ENCODE data around the gene KIF4A.

KIF4A gene

GRCh38 chrX:70253377-70254062, 36.4 kb upstream of the KIF4A start:
- Histone ChIP-seq H3K9me3 (replicated peaks in 1 of 11) (peaks cover 0 to 22% (median 0%) of the 10 kb centered on the region in 11 experiments; a peak in 1 of 22 replicates), H3K4me3 (no peak overlapping the region), H3K9ac (no peak overlapping the region), H3K4me2 (no peak overlapping the region), H4K20me1 (no peaks in the 10 kb centered on the region), H3K27ac (no peak overlapping the region), H3K4me1 (no peaks in the 10 kb centered on the region), H3K36me3 (no peaks in the 10 kb centered on the region), H3K27me3 (peaks cover 45 to 97% (median 89%) of the 10 kb centered on the region in 11 experiments)
- TF ChIP-seq Cebpa-rat (IDR thresholded peaks at IDR 0.05): no peak

- no peak for TF ChIP-seq Cebpa-rat (IDR thresholded peaks at IDR 0.05)
- Histone ChIP-seq H3K4me1 (no peaks in the 10 kb centered on the region), H3K4me3 (no peak overlapping the region), H3K27ac (no peak overlapping the region), H4K20me1 (no peaks in the 10 kb centered on the region), H3K4me2 (no peak overlapping the region), H3K9me3 (replicated peaks in 1 of 11) (peaks cover 0 to 22% (median 0%) of the 10 kb centered on the region in 11 experiments; a peak in 1 of 22 replicates), H3K36me3 (no peaks in the 10 kb centered on the region), H3K27me3 (peaks cover 41 to 95% (median 84%) of the 10 kb centered on the region in 11 experiments), H3K9ac (no peak overlapping the region)
Measured at GRCh38 chrX:70254063-70254400, 35.9 kb upstream of the KIF4A start.

- Histone ChIP-seq H3K27ac (no peak overlapping the region), H3K4me1 (no peaks in the 10 kb centered on the region), H3K27me3 (peaks cover 39 to 95% (median 84%) of the 10 kb centered on the region in 11 experiments), H3K4me3 (no peak overlapping the region), H4K20me1 (peaks cover 0 to 7% (median 0%) of the 10 kb centered on the region in 11 experiments; a peak in 3 of 22 replicates), H3K9ac (no peak overlapping the region), H3K9me3 (replicated peaks in 1 of 11) (peaks cover 0 to 22% (median 0%) of the 10 kb centered on the region in 11 experiments; a peak in 1 of 22 replicates), H3K4me2 (no peak overlapping the region), H3K36me3 (no peaks in the 10 kb centered on the region)
- TF ChIP-seq Cebpa-rat (IDR thresholded peaks at IDR 0.05): no peak
Measured at GRCh38 chrX:70254909-70255308, 35.0 kb upstream of the KIF4A start.

GRCh38 chrX:70255452-70255851, 34.5 kb upstream of the KIF4A start:
- Histone ChIP-seq H3K36me3 (no peaks in the 10 kb centered on the region), H3K27me3 (peaks cover 39 to 94% (median 84%) of the 10 kb centered on the region in 11 experiments), H4K20me1 (peaks cover 0 to 7% (median 0%) of the 10 kb centered on the region in 11 experiments; a peak in 3 of 22 replicates), H3K27ac (no peak overlapping the region), H3K4me1 (no peaks in the 10 kb centered on the region), H3K4me2 (no peak overlapping the region), H3K9me3 (replicated peaks in 1 of 11) (peaks cover 0 to 22% (median 0%) of the 10 kb centered on the region in 11 experiments; a peak in 1 of 22 replicates), H3K4me3 (no peak overlapping the region), H3K9ac (no peak overlapping the region)
- TF ChIP-seq Cebpa-rat (IDR thresholded peaks at IDR 0.05): no peak

GRCh38 chrX:70257423-70258288, 32.2 kb upstream of the KIF4A start:
- H3K4me1 ChIP-seq: no peaks in the 10 kb centered on the region
- peaks cover 45 to 93% (median 84%) of the 10 kb centered on the region in 11 experiments for H3K27me3 ChIP-seq
- no peak overlapping the region for H3K9ac ChIP-seq
- H3K27ac ChIP-seq: no peak overlapping the region
- no peak for TF ChIP-seq Cebpa-rat (IDR thresholded peaks at IDR 0.05)
- no peaks in the 10 kb centered on the region for H3K36me3 ChIP-seq
- H3K4me3 ChIP-seq: no peak overlapping the region
- H4K20me1 ChIP-seq: peaks cover 0 to 7% (median 0%) of the 10 kb centered on the region in 11 experiments; a peak in 4 of 22 replicates
- H3K4me2 ChIP-seq: no peak overlapping the region
- peaks cover 0 to 15% (median 0%) of the 10 kb centered on the region in 11 experiments; a peak in 3 of 22 replicates for H3K9me3 ChIP-seq (replicated peaks in 1 of 11)

GRCh38 chrX:70260104-70260503, 29.8 kb upstream of the KIF4A start, which contains the start of gene P2RY4:
TSS of gene P2RY4 (minus strand) at chrX:70260204. CDS start at chrX:70259624, 580 bp downstream.
- H3K9me3 ChIP-seq (replicated peaks in 1 of 11): peaks cover 0 to 10% (median 0%) of the 10 kb centered on the region in 11 experiments; a peak in 4 of 22 replicates
- H3K4me2 ChIP-seq: no peak within 1 kb of the TSS
- peaks cover 0 to 7% (median 0%) of the 10 kb centered on the region in 11 experiments; a peak in 4 of 22 replicates for H4K20me1 ChIP-seq
- peaks cover 59 to 93% (median 84%) of the 10 kb centered on the region in 11 experiments for H3K27me3 ChIP-seq
- no peaks in the 10 kb centered on the region for H3K36me3 ChIP-seq
- TF ChIP-seq Cebpa-rat (IDR thresholded peaks at IDR 0.05): no peak
- H3K4me1 ChIP-seq: no peaks in the 10 kb centered on the region
- H3K4me3 ChIP-seq: no peak within 1 kb of the TSS
- H3K27ac ChIP-seq: no peak within 1 kb of the TSS
- no peak within 1 kb of the TSS for H3K9ac ChIP-seq

GRCh38 chrX:70262952-70263567, 26.8 kb upstream of the KIF4A start:
- Histone ChIP-seq H3K36me3 (no peaks in the 10 kb centered on the region), H3K27me3 (peaks cover 56 to 96% (median 88%) of the 10 kb centered on the region in 11 experiments), H3K4me1 (no peaks in the 10 kb centered on the region), H3K9ac (no peak overlapping the region), H3K4me3 (no peak overlapping the region), H3K9me3 (replicated peaks in 1 of 11) (peaks cover 0 to 10% (median 0%) of the 10 kb centered on the region in 11 experiments; a peak in 4 of 22 replicates), H3K4me2 (no peak overlapping the region), H4K20me1 (peaks cover 0 to 7% (median 0%) of the 10 kb centered on the region in 11 experiments; a peak in 5 of 22 replicates), H3K27ac (no peak overlapping the region)
- TF ChIP-seq Cebpa-rat (IDR thresholded peaks at IDR 0.05): no peak

- H3K27me3 ChIP-seq: peaks cover 52 to 100% (median 98%) of the 10 kb centered on the region in 11 experiments
- no peak overlapping the region for H3K27ac ChIP-seq
- H3K4me3 ChIP-seq: no peak overlapping the region
- H3K9ac ChIP-seq: no peak overlapping the region
- H3K4me2 ChIP-seq: no peak overlapping the region
- TF ChIP-seq Cebpa-rat (IDR thresholded peaks at IDR 0.05): no peak
- no peaks in the 10 kb centered on the region for H3K4me1 ChIP-seq
- H4K20me1 ChIP-seq: peaks cover 0 to 5% (median 0%) of the 10 kb centered on the region in 11 experiments; a peak in 5 of 22 replicates
- H3K9me3 ChIP-seq (replicated peaks in 1 of 11): peaks cover 0 to 10% (median 0%) of the 10 kb centered on the region in 11 experiments; a peak in 4 of 22 replicates
- no peaks in the 10 kb centered on the region for H3K36me3 ChIP-seq
Measured at GRCh38 chrX:70264784-70265183, 25.1 kb upstream of the KIF4A start.

Measured in BLaER1 treated with 17β-estradiol and CSF1 and Interleukin-3, amounts not matched to agents 10 nM and 100 nM (cell line).